ENCODE data around the gene LHPP. TPM values are rescaled to one million over a fixed set of nuclear protein-coding genes. Genes with fewer than 3 reads are reported as not detected.

The LHPP gene
- total and polyA plus RNA-seq, 4 experiments from 2014 or later: 17.9 to 22.4 (median 19.2) TPM

- H3K36me3 Mint-ChIP-seq: peaks cover 5 to 28% of the 10 kb centered on the region in 2 donors
- H3K4me3 Mint-ChIP-seq: peak overlapping the region in 7 of 8 donors; percentile 57 to 87 (median 76)
- POLR2A ChIA-PET (ENCODE audit: partially characterized antibody): interaction anchor here (0.8 to 15.2 kb wide), 11 partner anchors 13 to 90 kb away, joined by 3 to 439 read pairs (median 74); no protein-coding TSS in a partner anchor
- H3K4me1 ChIP-seq (ENCODE audit: insufficient read depth, low read length): peaks cover 100% of the 10 kb centered on the region
- no peaks in the 10 kb centered on the region for H3K9me3 ChIP-seq (ENCODE audit: control insufficient read depth in 1 of 2, low read length in 2 of 2)
- no peaks in the 10 kb centered on the region for H3K27me3 ChIP-seq (ENCODE audit: insufficient read depth, low read length)
- peak overlapping the region; percentile 92 to 99 (median 97) for H3K27ac Mint-ChIP-seq
- H3K4me1 Mint-ChIP-seq: peaks cover 76 to 100% (median 94%) of the 10 kb centered on the region in 4 donors
- no peak overlapping the region for H3K4me3 ChIP-seq (ENCODE audit: low read length in 2 of 2)
- CTCF ChIA-PET (ENCODE audit: partially characterized antibody): interaction anchor here (0.8 to 10.6 kb wide), 8 partner anchors 8 to 94 kb away, joined by 3 to 200 read pairs (median 47); no protein-coding TSS in a partner anchor
- intact Hi-C loops (cut with micrococcal nuclease): loop anchor here (2.0 kb wide), 1 partner anchor 19 kb away; no protein-coding TSS in a partner anchor
- peak in 1 of 5 donors; percentile 47 for DNase-seq
- peaks cover 7% of the 10 kb centered on the region for H3K36me3 ChIP-seq (ENCODE audit: insufficient read depth, low read length)
- H3K27me3 Mint-ChIP-seq: no peaks in the 10 kb centered on the region
- peak overlapping the region; percentile 79 for H3K27ac ChIP-seq (ENCODE audit: low read depth, low read length)
- no peaks in the 10 kb centered on the region for H3K9me3 Mint-ChIP-seq
These were observed 189.8 kb downstream of the LHPP start for GRCh38 chr10:124651402-124651891.

- ChIA-PET POLR2A (ENCODE audit: partially characterized antibody) (interaction anchor here (0.9 to 15.2 kb wide), 8 partner anchors 16 to 89 kb away, joined by 3 to 439 read pairs (median 80); no protein-coding TSS in a partner anchor), CTCF (ENCODE audit: partially characterized antibody) (interaction anchor here (0.9 to 10.6 kb wide), 4 partner anchors 20 to 89 kb away, joined by 3 to 200 read pairs (median 95); no protein-coding TSS in a partner anchor)
- Mint-ChIP-seq H3K4me1 (peaks cover 72 to 98% (median 92%) of the 10 kb centered on the region in 4 donors), H3K4me3 (peak overlapping the region; percentile 35 to 87 (median 74)), H3K27me3 (no peaks in the 10 kb centered on the region), H3K36me3 (peaks cover 5 to 29% of the 10 kb centered on the region in 2 donors), H3K27ac (peak overlapping the region; percentile 92 to 99 (median 97)), H3K9me3 (no peaks in the 10 kb centered on the region)
- Histone ChIP-seq H3K27ac (ENCODE audit: low read depth, low read length) (peak overlapping the region; percentile 79), H3K4me3 (ENCODE audit: low read length in 2 of 2) (no peak overlapping the region), H3K9me3 (ENCODE audit: control insufficient read depth in 1 of 2, low read length in 2 of 2) (no peaks in the 10 kb centered on the region), H3K27me3 (ENCODE audit: insufficient read depth, low read length) (no peaks in the 10 kb centered on the region), H3K4me1 (ENCODE audit: insufficient read depth, low read length) (peaks cover 98% of the 10 kb centered on the region), H3K36me3 (ENCODE audit: insufficient read depth, low read length) (peaks cover 7% of the 10 kb centered on the region)
- peak in 1 of 5 donors; percentile 26 for DNase-seq
- intact Hi-C loops (cut with micrococcal nuclease): no loop called here
These were observed 190.6 kb downstream of the LHPP start for GRCh38 chr10:124652200-124652599.

- Histone ChIP-seq H3K4me1 (ENCODE audit: insufficient read depth, low read length) (peaks cover 98% of the 10 kb centered on the region), H3K9me3 (ENCODE audit: control insufficient read depth in 1 of 2, low read length in 2 of 2) (no peaks in the 10 kb centered on the region), H3K36me3 (ENCODE audit: insufficient read depth, low read length) (peaks cover 7% of the 10 kb centered on the region), H3K27ac (ENCODE audit: low read depth, low read length) (peak overlapping the region; percentile 79), H3K27me3 (ENCODE audit: insufficient read depth, low read length) (no peaks in the 10 kb centered on the region), H3K4me3 (ENCODE audit: low read length in 2 of 2) (no peak overlapping the region)
- peaks cover 5 to 28% of the 10 kb centered on the region in 2 donors for H3K36me3 Mint-ChIP-seq
- intact Hi-C loops (cut with micrococcal nuclease): no loop called here
- H3K27me3 Mint-ChIP-seq: no peaks in the 10 kb centered on the region
- POLR2A ChIA-PET (ENCODE audit: partially characterized antibody): interaction anchor here (0.7 to 15.2 kb wide), 10 partner anchors 17 to 89 kb away, joined by 3 to 439 read pairs (median 30); no protein-coding TSS in a partner anchor
- peaks cover 72 to 98% (median 92%) of the 10 kb centered on the region in 4 donors for H3K4me1 Mint-ChIP-seq
- H3K9me3 Mint-ChIP-seq: no peaks in the 10 kb centered on the region
- H3K4me3 Mint-ChIP-seq: peak overlapping the region in 2 of 8 donors; percentile 17 to 51
- CTCF ChIA-PET (ENCODE audit: partially characterized antibody): interaction anchor here (0.9 to 10.6 kb wide), 4 partner anchors 20 to 82 kb away, joined by 3 to 200 read pairs (median 4); no protein-coding TSS in a partner anchor
- H3K27ac Mint-ChIP-seq: peak overlapping the region; percentile 86 to 97 (median 93)
- no peak for DNase-seq
These were observed 191.1 kb downstream of the LHPP start for GRCh38 chr10:124652701-124653100.

GRCh38 chr10:124653311-124653710 lies 191.7 kb downstream of the LHPP start:
- intact Hi-C loops (cut with micrococcal nuclease): no loop called here
- peaks cover 98% of the 10 kb centered on the region for H3K4me1 ChIP-seq (ENCODE audit: insufficient read depth, low read length)
- peak overlapping the region; percentile 79 for H3K27ac ChIP-seq (ENCODE audit: low read depth, low read length)
- H3K4me1 Mint-ChIP-seq: peaks cover 74 to 98% (median 91%) of the 10 kb centered on the region in 4 donors
- no peaks in the 10 kb centered on the region for H3K27me3 ChIP-seq (ENCODE audit: insufficient read depth, low read length)
- peak overlapping the region in 2 of 8 donors; percentile 13 to 51 for H3K4me3 Mint-ChIP-seq
- H3K36me3 Mint-ChIP-seq: peaks cover 5 to 25% of the 10 kb centered on the region in 2 donors
- H3K36me3 ChIP-seq (ENCODE audit: insufficient read depth, low read length): peaks cover 7% of the 10 kb centered on the region
- H3K27ac Mint-ChIP-seq: peak overlapping the region; percentile 57 to 97 (median 90)
- ChIA-PET POLR2A (ENCODE audit: partially characterized antibody) (interaction anchor here (0.7 to 15.2 kb wide), 9 partner anchors 16 to 88 kb away, joined by 3 to 439 read pairs (median 5); no protein-coding TSS in a partner anchor), CTCF (ENCODE audit: partially characterized antibody) (interaction anchor here (0.9 to 10.6 kb wide), 4 partner anchors 19 to 81 kb away, joined by 3 to 200 read pairs (median 4); no protein-coding TSS in a partner anchor)
- H3K4me3 ChIP-seq (ENCODE audit: low read length in 2 of 2): no peak overlapping the region
- no peaks in the 10 kb centered on the region for H3K9me3 Mint-ChIP-seq
- no peak for DNase-seq
- H3K9me3 ChIP-seq (ENCODE audit: control insufficient read depth in 1 of 2, low read length in 2 of 2): no peaks in the 10 kb centered on the region
- no peaks in the 10 kb centered on the region for H3K27me3 Mint-ChIP-seq

- H3K4me3 ChIP-seq (ENCODE audit: low read length in 2 of 2): no peak overlapping the region
- H3K9me3 Mint-ChIP-seq: no peaks in the 10 kb centered on the region
- H3K27ac ChIP-seq (ENCODE audit: low read depth, low read length): peak overlapping the region; percentile 43
- CTCF ChIA-PET (ENCODE audit: partially characterized antibody): interaction anchor here (1.0 to 10.6 kb wide), 6 partner anchors 43 to 89 kb away, joined by 3 to 200 read pairs (median 4); no protein-coding TSS in a partner anchor
- H3K36me3 ChIP-seq (ENCODE audit: insufficient read depth, low read length): peaks cover 7% of the 10 kb centered on the region
- no peak for DNase-seq
- no peaks in the 10 kb centered on the region for H3K9me3 ChIP-seq (ENCODE audit: control insufficient read depth in 1 of 2, low read length in 2 of 2)
- POLR2A ChIA-PET (ENCODE audit: partially characterized antibody): interaction anchor here (1.0 to 15.2 kb wide), 13 partner anchors 8 to 88 kb away, joined by 3 to 439 read pairs (median 4); no protein-coding TSS in a partner anchor
- peaks cover 74 to 98% (median 91%) of the 10 kb centered on the region in 4 donors for H3K4me1 Mint-ChIP-seq
- H3K27ac Mint-ChIP-seq: peak overlapping the region; percentile 82 to 97 (median 92)
- H3K27me3 Mint-ChIP-seq: no peaks in the 10 kb centered on the region
- peaks cover 98% of the 10 kb centered on the region for H3K4me1 ChIP-seq (ENCODE audit: insufficient read depth, low read length)
- peaks cover 5 to 23% of the 10 kb centered on the region in 2 donors for H3K36me3 Mint-ChIP-seq
- H3K27me3 ChIP-seq (ENCODE audit: insufficient read depth, low read length): no peaks in the 10 kb centered on the region
- intact Hi-C loops (cut with micrococcal nuclease): no loop called here
- peak overlapping the region in 4 of 8 donors; percentile 29 to 68 (median 52) for H3K4me3 Mint-ChIP-seq
These were observed 192.4 kb downstream of the LHPP start for GRCh38 chr10:124653811-124654651.

- H3K27ac ChIP-seq (ENCODE audit: low read depth, low read length): peak overlapping the region; percentile 43
- H3K4me1 Mint-ChIP-seq: peaks cover 75 to 98% (median 91%) of the 10 kb centered on the region in 4 donors
- peaks cover 7% of the 10 kb centered on the region for H3K36me3 ChIP-seq (ENCODE audit: insufficient read depth, low read length)
- no peaks in the 10 kb centered on the region for H3K27me3 Mint-ChIP-seq
- H3K4me3 Mint-ChIP-seq: peak overlapping the region in 7 of 8 donors; percentile 29 to 78 (median 62)
- peak in 1 of 5 donors; percentile 33 for DNase-seq
- intact Hi-C loops (cut with micrococcal nuclease): no loop called here
- peaks cover 98% of the 10 kb centered on the region for H3K4me1 ChIP-seq (ENCODE audit: insufficient read depth, low read length)
- no peak overlapping the region for H3K4me3 ChIP-seq (ENCODE audit: low read length in 2 of 2)
- ChIA-PET POLR2A (ENCODE audit: partially characterized antibody) (interaction anchor here (1.0 to 15.2 kb wide), 15 partner anchors 9 to 90 kb away, joined by 3 to 439 read pairs (median 4); partner anchors contain the start of gene FAM53B), CTCF (ENCODE audit: partially characterized antibody) (interaction anchor here (1.1 to 10.6 kb wide), 8 partner anchors 39 to 91 kb away, joined by 4 to 200 read pairs (median 4); no protein-coding TSS in a partner anchor)
- H3K9me3 ChIP-seq (ENCODE audit: control insufficient read depth in 1 of 2, low read length in 2 of 2): no peaks in the 10 kb centered on the region
- no peaks in the 10 kb centered on the region for H3K9me3 Mint-ChIP-seq
- peak overlapping the region; percentile 74 to 95 (median 90) for H3K27ac Mint-ChIP-seq
- H3K27me3 ChIP-seq (ENCODE audit: insufficient read depth, low read length): no peaks in the 10 kb centered on the region
- peaks cover 5 to 23% of the 10 kb centered on the region in 2 donors for H3K36me3 Mint-ChIP-seq
These were observed 193.1 kb downstream of the LHPP start for GRCh38 chr10:124654686-124655085.

Data from CD4-positive, alpha-beta memory T cell (primary cell).